Measurements from ENCODE around the gene NUP210L. TPM values are rescaled to one million over a fixed set of nuclear protein-coding genes. Genes with fewer than 3 reads are reported as not detected.

The NUP210L gene
- total RNA-seq, 1 donor from 2014 or later = 0.10 TPM

DNA sequence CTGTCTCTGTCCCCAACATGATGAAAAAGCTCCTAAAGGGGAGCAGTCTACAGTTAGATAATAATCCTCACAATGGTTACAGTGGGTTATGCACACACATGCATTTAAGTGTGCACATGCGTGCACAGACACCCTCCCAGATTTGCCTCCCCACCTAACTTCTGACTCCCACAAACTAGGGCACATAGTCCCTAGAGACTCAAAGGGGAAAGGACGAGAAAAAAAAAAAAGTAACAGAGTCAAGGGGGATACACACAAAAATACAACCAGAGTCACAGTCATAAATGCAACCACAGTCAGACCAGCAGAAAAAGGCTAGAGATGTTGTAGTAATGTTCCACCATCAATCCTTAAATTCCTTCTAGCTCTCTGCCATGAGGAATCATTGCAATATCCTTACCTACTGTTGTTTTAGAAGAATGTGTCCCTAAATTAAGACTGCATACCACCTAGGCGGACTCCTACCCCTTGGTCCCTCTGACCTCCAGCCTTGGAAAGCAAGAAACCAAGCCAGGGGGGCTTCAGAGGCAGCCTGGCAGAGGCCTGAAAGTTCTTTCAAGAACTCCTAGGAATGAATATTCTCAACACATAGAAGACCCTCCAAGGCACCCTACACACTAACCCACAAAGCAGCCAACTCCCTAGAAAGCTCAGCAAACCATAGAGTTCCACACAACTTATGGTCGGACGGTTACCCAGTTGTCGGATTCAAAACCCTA lies 197.7 kb downstream of the NUP210L start:
- H3K4me3 Mint-ChIP-seq (ENCODE audit: unreplicated experiment) = peak overlapping the region; percentile 93
- H3K36me3 Mint-ChIP-seq (ENCODE audit: unreplicated experiment) = no peaks in the 10 kb centered on the region
- H3K27ac Mint-ChIP-seq (ENCODE audit: unreplicated experiment) = peak overlapping the region; percentile 94
- DNase-seq = no peak
- TF ChIP-seq, protein P1, sequence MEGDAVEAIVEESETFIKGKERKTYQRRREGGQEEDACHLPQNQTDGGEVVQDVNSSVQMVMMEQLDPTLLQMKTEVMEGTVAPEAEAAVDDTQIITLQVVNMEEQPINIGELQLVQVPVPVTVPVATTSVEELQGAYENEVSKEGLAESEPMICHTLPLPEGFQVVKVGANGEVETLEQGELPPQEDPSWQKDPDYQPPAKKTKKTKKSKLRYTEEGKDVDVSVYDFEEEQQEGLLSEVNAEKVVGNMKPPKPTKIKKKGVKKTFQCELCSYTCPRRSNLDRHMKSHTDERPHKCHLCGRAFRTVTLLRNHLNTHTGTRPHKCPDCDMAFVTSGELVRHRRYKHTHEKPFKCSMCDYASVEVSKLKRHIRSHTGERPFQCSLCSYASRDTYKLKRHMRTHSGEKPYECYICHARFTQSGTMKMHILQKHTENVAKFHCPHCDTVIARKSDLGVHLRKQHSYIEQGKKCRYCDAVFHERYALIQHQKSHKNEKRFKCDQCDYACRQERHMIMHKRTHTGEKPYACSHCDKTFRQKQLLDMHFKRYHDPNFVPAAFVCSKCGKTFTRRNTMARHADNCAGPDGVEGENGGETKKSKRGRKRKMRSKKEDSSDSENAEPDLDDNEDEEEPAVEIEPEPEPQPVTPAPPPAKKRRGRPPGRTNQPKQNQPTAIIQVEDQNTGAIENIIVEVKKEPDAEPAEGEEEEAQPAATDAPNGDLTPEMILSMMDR (IDR thresholded peaks at IDR 0.05; ENCODE audit: partially characterized antibody, unreplicated experiment) = no peak
- peaks cover 9% of the 10 kb centered on the region for H3K9me3 Mint-ChIP-seq (ENCODE audit: unreplicated experiment)
- H3K4me1 Mint-ChIP-seq (ENCODE audit: low read depth, unreplicated experiment) = peaks cover 32% of the 10 kb centered on the region
- peaks cover 14% of the 10 kb centered on the region for H3K27me3 Mint-ChIP-seq (ENCODE audit: unreplicated experiment)

DNA sequence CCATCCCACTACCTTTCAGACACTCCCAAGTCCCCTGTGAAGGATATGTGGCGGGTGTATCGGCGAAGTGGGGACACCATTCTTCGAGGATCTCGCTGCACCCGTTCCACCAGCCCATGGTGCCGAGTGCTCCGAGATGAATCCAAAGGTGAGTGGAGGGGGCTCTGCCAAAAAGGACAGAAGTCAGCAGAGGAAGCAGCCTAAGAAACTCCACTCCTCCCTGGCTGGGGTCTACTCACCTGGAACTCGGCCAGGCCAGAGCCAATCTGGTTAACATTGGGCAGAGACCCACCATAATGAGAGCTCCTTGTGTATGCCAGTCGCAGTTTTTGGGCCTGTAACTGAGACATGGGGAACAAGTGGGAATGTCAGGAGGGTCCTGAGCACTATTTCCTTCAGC lies 200.0 kb downstream of the NUP210L start:
- Mint-ChIP-seq H3K27me3 (ENCODE audit: unreplicated experiment) (peaks cover 13% of the 10 kb centered on the region), H3K4me1 (ENCODE audit: low read depth, unreplicated experiment) (peaks cover 25% of the 10 kb centered on the region), H3K36me3 (ENCODE audit: unreplicated experiment) (no peaks in the 10 kb centered on the region), H3K4me3 (ENCODE audit: unreplicated experiment) (no peak overlapping the region), H3K9me3 (ENCODE audit: unreplicated experiment) (peaks cover 9% of the 10 kb centered on the region), H3K27ac (ENCODE audit: unreplicated experiment) (no peak overlapping the region)
- no peak for DNase-seq
- TF ChIP-seq, protein P1 (IDR thresholded peaks at IDR 0.05; ENCODE audit: partially characterized antibody, unreplicated experiment) = no peak

DNA sequence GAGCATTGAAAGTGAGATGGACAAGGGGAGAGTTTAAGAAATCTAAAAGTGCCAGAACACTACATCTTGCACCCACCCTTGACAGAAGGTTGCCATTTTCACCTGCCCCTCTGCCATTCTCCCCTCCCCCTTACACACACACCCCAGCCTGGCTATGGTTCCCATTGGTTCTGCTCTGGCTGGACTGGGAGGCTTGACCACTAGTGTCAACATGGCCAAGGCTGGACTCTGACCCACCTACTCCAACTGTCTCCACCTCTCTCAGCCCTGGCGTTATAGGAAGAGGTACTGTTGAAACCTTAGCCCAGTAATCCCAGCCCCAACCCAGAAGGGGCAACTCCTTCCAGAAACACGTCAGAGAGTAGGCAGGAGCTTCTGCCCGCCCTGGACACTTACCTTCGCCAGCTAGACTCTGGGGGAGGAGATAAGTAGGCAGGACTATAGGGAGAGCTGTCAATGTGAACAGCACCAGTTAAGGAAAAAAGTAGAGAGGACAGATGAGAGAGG lies 201.0 kb downstream of the NUP210L start:
- TF ChIP-seq, protein P1 (IDR thresholded peaks at IDR 0.05; ENCODE audit: partially characterized antibody, unreplicated experiment) = no peak
- peaks cover 10% of the 10 kb centered on the region for H3K27me3 Mint-ChIP-seq (ENCODE audit: unreplicated experiment)
- no peak for DNase-seq
- H3K9me3 Mint-ChIP-seq (ENCODE audit: unreplicated experiment) = peaks cover 9% of the 10 kb centered on the region
- peaks cover 21% of the 10 kb centered on the region for H3K4me1 Mint-ChIP-seq (ENCODE audit: low read depth, unreplicated experiment)
- H3K4me3 Mint-ChIP-seq (ENCODE audit: unreplicated experiment) = no peak overlapping the region
- no peaks in the 10 kb centered on the region for H3K36me3 Mint-ChIP-seq (ENCODE audit: unreplicated experiment)
- H3K27ac Mint-ChIP-seq (ENCODE audit: unreplicated experiment) = peak overlapping the region; percentile 30

DNA sequence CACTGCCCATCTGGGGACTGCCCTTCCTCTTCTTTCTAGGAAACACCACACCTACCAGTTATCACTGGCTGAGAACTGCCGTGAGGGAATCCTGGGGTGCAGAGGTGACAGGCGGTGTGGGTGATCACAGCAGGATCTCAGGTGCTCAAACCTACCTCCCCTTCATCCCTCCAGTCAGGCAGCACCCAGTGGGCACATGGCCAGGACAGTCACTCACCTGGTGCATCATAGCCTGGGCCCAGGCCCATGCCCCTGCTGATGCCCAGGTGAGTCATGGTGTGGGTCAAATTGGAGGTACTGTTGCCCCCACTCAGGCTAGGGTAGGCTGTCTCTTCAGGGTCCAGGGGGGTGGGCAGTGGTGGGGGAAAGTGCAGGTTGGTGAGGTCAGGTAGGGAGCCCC lies 203.1 kb downstream of the NUP210L start:
- no peak for DNase-seq
- Mint-ChIP-seq H3K27ac (ENCODE audit: unreplicated experiment) (no peak overlapping the region), H3K27me3 (ENCODE audit: unreplicated experiment) (peaks cover 6% of the 10 kb centered on the region), H3K36me3 (ENCODE audit: unreplicated experiment) (no peaks in the 10 kb centered on the region), H3K4me1 (ENCODE audit: low read depth, unreplicated experiment) (peaks cover 18% of the 10 kb centered on the region), H3K4me3 (ENCODE audit: unreplicated experiment) (no peak overlapping the region), H3K9me3 (ENCODE audit: unreplicated experiment) (peaks cover 3% of the 10 kb centered on the region)
- TF ChIP-seq, protein P1 (IDR thresholded peaks at IDR 0.05; ENCODE audit: partially characterized antibody, unreplicated experiment) = no peak

DNA sequence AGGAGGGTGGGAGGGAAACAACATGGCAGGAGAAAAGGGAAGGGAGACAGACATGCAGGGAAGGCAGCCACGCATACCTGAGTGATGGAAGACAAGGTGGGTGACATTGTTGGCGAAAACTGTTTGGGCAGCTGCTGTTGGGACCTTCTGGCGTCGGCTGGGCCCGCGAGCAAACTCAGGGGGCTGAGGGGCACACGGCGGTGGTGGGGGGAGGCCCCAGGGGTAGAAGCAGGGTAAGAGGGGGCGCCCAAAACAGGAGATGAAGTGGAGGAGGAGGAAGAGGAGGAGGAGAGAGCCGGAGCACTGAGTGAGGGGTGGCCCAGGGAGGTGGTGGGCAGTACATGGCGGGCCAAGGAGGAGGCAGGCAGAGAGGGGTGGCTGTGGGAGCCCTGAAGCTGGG lies 203.7 kb downstream of the NUP210L start:
- H3K27ac Mint-ChIP-seq (ENCODE audit: unreplicated experiment) = peak overlapping the region; percentile 31
- peaks cover 6% of the 10 kb centered on the region for H3K27me3 Mint-ChIP-seq (ENCODE audit: unreplicated experiment)
- no peak overlapping the region for H3K4me3 Mint-ChIP-seq (ENCODE audit: unreplicated experiment)
- TF ChIP-seq, protein P1 (IDR thresholded peaks at IDR 0.05; ENCODE audit: partially characterized antibody, unreplicated experiment) = no peak
- peaks cover 3% of the 10 kb centered on the region for H3K9me3 Mint-ChIP-seq (ENCODE audit: unreplicated experiment)
- peaks cover 13% of the 10 kb centered on the region for H3K4me1 Mint-ChIP-seq (ENCODE audit: low read depth, unreplicated experiment)
- no peak for DNase-seq
- H3K36me3 Mint-ChIP-seq (ENCODE audit: unreplicated experiment) = no peaks in the 10 kb centered on the region

Data from glutamatergic neuron (in vitro differentiated cells).